ENCODE data around the gene CPXM2.

Gene CPXM2

DNA sequence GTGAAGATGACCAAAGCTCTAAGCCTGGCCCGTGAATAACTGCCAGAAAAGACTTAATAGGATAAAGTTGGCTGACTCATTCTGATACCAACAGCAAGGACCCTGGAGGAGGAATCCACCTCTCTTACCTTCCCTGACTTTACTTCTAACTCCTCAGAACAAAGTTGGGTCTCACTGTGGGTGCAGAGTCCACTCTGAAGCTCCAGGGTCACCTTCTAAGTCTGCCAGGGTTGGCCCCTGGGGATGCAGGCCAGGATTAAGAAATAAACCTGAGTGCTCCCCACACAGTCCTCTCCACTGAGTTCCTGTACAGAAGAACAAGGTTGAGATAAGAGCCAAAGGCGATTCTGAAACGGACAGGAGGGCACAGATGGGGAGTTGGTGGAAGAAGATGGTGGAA is 171.1 kb downstream of the CPXM2 start:
- TF ChIP-seq, protein P1, sequence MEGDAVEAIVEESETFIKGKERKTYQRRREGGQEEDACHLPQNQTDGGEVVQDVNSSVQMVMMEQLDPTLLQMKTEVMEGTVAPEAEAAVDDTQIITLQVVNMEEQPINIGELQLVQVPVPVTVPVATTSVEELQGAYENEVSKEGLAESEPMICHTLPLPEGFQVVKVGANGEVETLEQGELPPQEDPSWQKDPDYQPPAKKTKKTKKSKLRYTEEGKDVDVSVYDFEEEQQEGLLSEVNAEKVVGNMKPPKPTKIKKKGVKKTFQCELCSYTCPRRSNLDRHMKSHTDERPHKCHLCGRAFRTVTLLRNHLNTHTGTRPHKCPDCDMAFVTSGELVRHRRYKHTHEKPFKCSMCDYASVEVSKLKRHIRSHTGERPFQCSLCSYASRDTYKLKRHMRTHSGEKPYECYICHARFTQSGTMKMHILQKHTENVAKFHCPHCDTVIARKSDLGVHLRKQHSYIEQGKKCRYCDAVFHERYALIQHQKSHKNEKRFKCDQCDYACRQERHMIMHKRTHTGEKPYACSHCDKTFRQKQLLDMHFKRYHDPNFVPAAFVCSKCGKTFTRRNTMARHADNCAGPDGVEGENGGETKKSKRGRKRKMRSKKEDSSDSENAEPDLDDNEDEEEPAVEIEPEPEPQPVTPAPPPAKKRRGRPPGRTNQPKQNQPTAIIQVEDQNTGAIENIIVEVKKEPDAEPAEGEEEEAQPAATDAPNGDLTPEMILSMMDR (IDR thresholded peaks at IDR 0.05; ENCODE audit: extremely low read depth, insufficient read depth, missing control alignments): no peak
- no peak for DNase-seq (ENCODE audit: low spot score)
- in situ Hi-C loops (cut with MboI; ENCODE audit: low pct_unique_long_range_greater_than_20kb, low sequenced_read_pairs, unreplicated experiment): no loop called here

DNA sequence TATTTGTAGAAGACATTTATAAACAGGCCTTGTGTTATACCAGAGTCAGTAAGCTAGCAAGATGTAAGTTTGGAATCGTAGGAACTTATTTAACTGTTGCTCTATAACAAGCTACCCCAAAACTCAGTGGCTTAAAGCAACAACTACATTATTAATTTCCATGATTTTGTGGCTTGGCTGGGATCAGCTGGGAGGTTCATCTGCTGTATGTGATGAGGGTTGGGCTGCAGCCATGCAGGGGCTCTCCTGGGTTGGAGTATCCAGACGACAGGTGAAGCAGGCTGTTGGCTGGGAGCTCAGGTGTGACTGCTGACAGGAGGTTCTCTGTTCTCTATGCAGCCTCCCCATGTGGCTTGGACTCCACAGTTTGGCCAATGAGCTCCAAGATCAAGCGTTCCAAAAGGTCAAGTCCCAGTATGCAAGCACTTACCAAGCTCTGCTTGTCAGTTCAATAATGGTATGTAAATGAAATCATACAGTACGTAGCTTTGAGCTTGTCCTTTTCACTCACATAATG is 173.0 kb downstream of the CPXM2 start:
- no peak for DNase-seq (ENCODE audit: low spot score)
- TF ChIP-seq, protein P1 (IDR thresholded peaks at IDR 0.05; ENCODE audit: extremely low read depth, insufficient read depth, missing control alignments): no peak
- in situ Hi-C loops (cut with MboI; ENCODE audit: low pct_unique_long_range_greater_than_20kb, low sequenced_read_pairs, unreplicated experiment): no loop called here

DNA sequence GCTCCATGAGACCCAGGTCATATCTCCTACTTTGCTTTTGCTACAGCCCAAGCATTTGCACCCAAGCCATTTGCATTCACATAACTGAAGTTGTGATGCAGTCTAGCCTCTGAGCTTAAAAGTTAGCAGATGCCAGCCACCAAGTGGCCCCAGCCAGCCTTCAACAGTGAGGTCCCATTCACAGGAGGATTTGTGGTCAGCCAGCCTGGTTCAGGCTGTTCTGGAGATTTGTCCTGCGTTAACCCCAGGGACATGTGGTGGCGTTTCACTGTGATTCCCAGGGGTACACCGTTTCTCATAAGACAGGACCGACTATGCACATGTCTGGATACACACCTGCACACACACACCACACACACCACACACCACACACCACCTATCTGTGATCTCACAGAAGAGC is 174.3 kb downstream of the CPXM2 start:
- TF ChIP-seq, protein P1 (IDR thresholded peaks at IDR 0.05; ENCODE audit: extremely low read depth, insufficient read depth, missing control alignments): no peak
- no peak for DNase-seq (ENCODE audit: low spot score)
- in situ Hi-C loops (cut with MboI; ENCODE audit: low pct_unique_long_range_greater_than_20kb, low sequenced_read_pairs, unreplicated experiment): no loop called here

DNA sequence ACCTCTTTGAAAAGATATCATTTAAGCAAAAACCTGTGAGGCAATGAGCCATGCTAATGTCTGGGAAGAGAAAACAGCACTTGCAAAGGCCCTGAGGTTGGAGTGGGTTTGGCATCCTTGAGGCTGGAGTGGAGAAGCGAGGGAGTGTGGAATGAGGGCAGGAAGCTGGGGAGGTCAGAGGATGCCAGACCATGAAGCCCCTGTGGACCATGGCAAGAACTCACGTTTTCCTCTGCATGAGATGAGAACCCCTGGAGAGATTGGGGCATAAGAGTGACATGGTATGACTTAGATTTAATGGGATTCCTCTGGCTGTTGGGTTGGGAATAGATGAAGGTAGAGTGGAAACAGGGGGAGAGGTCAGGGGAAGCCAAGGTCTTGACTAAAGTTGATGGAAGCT is 176.1 kb downstream of the CPXM2 start:
- no peak for DNase-seq (ENCODE audit: low spot score)
- TF ChIP-seq, protein P1 (IDR thresholded peaks at IDR 0.05; ENCODE audit: extremely low read depth, insufficient read depth, missing control alignments): no peak
- in situ Hi-C loops (cut with MboI; ENCODE audit: low pct_unique_long_range_greater_than_20kb, low sequenced_read_pairs, unreplicated experiment): no loop called here

DNA sequence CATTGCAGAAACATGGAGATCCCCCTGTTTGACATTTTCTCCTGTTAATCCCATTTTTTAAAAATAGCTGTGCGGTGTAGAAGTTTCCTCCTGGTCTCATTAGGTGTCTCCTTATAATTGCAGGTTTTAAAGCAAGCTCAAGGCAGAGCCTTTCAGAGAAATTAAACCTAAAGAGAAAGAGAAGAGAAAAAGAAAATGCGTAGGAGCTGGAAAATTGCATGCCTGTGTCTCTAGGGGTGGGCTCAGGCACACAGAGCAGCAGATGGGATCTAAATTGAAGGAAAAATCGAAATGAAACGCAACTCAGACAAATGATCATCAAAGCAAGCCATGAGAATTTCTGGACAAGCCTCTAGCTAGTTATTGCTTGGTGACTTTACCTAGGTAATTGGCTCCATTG is 185.4 kb downstream of the CPXM2 start:
- DNase-seq (ENCODE audit: low spot score): no peak
- TF ChIP-seq, protein P1 (IDR thresholded peaks at IDR 0.05; ENCODE audit: extremely low read depth, insufficient read depth, missing control alignments): no peak
- in situ Hi-C loops (cut with MboI; ENCODE audit: low pct_unique_long_range_greater_than_20kb, low sequenced_read_pairs, unreplicated experiment): no loop called here

DNA sequence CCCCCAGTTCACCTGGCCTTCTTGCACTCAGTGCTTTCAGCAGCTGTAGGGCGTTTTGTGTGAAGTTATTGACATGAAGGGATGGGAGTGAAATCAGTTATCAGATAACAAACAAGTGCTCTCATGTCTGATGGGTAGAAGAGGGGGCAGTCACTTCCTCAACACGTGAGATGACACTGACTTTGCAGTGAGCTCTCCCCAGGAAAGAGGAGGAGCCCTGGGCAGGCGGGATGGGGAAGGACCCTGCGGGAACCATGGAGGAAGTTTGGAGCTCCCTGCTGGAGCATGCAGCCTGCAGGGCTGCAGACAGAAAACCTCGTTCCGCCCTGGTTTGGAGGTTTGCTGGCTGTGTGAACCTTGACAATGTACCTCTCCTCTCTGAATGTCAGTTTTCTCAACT is 186.8 kb downstream of the CPXM2 start:
- TF ChIP-seq, protein P1 (IDR thresholded peaks at IDR 0.05; ENCODE audit: extremely low read depth, insufficient read depth, missing control alignments): no peak
- in situ Hi-C loops (cut with MboI; ENCODE audit: low pct_unique_long_range_greater_than_20kb, low sequenced_read_pairs, unreplicated experiment): no loop called here

DNA sequence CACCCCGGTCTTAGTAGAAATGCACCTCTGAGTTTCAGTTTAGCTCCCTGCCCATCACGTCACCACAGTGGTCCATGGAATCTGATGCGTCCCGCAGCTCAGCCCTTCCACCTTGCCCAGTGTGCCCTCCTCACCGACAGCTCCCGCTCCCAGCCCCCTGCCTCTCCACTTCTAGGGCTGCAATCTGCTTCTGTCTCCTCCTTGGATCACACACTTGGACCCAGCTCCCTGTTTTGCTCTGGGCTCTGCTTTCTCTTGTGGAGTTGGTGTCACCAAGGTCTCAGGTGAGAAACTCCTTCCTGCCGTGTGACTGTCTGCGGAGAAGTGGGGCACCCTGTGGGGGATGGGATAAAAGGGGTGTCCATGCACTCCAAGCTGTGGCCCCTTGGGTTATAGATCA is 187.5 kb downstream of the CPXM2 start:
- DNase-seq (ENCODE audit: low spot score): no peak
- TF ChIP-seq, protein P1 (IDR thresholded peaks at IDR 0.05; ENCODE audit: extremely low read depth, insufficient read depth, missing control alignments): no peak
- in situ Hi-C loops (cut with MboI; ENCODE audit: low pct_unique_long_range_greater_than_20kb, low sequenced_read_pairs, unreplicated experiment): no loop called here

More for the DNA sequence above, 186.8 kb downstream of the CPXM2 start:
- no peak for DNase-seq (ENCODE audit: low spot score)

Measured in GM13977 (cell line).